ENCODE measurements around the gene UBE2E2.

The UBE2E2 gene

DNA sequence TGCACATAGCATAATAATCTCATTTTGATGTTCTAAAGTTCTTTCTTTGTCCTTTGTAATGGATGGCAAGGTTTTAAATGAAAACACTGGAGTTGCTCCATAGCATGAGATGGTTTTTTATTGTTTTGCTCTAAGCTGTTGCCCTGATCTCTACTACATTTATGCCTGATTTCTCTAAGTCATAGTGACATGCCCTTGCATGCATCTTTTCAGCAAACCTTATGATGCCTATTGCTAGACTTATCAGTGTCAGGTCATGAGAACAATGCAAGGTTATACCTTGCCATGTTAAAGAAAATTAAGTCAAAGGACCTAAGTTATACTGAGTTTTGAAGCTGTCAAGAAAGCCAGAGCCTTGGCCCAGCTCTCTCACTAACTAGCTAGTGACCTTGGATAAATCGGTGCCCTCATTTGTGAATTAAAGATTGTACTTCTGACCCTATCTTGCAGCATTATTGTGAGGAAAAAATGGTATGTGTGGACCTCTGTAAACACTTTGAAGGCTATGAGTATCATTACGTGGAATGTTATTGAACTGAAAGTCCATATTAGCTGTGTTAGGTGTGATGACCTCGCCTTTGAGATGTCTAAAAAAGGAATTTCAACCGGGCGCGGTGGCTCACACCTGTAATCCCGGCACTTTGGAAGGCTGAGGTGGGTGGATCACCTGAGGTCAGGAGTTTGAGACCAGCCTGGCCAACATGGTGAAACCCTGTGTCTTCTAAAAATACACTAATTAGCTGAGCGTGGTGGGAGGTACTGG is 346.2 kb downstream of the UBE2E2 start:
- no peak for DNase-seq

- DNase-seq: no peak
Observed at GRCh38 chr3:23550402-23550801, 347.3 kb downstream of the UBE2E2 start.

- DNase-seq: no peak
Observed at GRCh38 chr3:23552506-23552905, 349.4 kb downstream of the UBE2E2 start.

DNA sequence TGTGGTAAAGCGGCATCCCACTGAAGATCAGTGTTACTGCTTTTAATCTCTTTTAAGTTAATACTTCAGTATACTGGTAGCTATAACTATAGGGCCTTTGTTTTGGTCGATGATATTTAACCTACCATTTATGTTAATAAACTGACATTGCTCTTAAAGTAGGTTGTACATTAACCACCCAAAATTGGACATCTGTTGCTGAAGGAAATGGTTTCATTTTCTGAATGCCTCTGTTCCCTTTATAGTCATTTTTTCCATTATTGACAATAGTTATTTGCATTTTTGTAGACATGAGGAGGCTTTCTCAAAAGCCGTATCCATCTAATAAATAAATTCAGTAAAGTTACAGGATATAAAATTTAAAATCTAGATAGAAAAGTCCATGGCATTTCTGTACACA is 350.2 kb downstream of the UBE2E2 start:
- no peak for DNase-seq

DNA sequence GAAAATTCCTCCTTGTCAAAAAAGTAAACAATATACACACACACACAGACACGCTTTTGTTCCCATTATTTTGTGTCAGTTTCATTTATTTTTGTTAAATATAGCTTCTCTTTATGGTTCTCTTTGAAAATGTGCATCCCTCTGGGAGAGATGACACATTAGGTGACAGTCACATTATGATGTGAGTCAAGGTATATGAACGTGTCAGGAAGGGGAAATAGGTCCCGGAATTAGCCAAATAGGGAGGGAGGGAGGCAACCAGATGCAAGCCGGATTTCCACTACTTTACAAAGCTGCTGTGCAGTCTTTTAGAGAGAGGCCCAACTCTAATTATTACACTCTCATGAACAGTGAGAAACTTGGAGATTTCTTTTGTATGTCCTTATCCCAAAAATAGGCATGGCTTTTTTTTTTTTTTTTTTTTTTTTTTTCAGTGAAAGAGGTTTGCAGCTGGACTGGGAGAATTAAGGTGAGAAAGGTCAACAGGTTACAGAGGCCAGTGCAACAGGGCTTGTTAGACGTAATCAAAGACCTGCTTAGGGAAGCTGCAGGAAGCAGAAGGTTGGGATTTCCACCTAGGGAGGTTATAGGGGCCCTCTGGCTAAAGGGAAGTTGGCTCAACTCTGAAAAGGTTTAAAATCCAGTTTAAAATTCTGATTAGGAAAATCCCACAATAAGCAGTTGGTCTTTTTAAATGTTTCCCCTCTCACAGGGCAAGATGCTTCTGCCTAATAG is 362.1 kb downstream of the UBE2E2 start:
- no peak for DNase-seq

DNA sequence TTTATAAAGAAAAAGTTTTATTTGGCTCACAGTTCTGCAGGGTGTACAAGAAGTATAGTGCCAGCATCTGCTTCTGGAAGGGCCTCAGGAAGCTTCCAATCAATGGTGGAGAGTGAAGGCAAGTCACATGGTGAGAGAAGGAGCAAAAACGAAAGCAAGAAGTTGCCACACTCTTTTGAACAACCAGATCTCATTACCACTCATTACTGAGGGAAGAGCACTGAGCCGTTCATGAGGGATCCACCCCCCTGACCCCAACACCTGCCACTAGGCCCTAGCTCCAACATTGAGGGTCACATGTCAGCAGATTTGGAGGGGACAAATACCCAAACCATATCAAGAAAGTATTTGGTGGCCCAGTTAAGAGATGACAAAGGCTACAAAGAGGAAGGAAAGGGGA is 363.4 kb downstream of the UBE2E2 start:
- DNase-seq: no peak

GRCh38 chr3:23567917-23568316 is 364.8 kb downstream of the UBE2E2 start:
- DNase-seq: no peak

DNA sequence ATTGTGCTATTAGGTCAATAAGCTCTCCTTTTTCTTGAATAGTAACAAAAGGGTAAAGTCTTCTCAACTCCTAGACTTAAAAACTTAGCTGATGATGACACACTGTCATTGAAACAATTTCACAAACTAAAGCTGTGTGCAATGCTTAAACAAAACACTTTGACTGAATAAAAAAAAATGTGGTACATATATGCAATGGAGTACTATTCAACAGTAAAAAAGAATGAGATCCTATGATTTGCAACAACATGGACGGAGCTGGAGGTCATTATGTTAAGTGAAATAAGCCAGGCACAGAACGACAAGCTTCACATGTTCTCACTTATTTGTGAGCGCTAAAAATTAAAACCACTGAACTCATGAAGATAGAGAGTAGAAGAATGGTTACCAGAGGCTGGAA is 370.7 kb downstream of the UBE2E2 start:
- no peak for DNase-seq

DNA sequence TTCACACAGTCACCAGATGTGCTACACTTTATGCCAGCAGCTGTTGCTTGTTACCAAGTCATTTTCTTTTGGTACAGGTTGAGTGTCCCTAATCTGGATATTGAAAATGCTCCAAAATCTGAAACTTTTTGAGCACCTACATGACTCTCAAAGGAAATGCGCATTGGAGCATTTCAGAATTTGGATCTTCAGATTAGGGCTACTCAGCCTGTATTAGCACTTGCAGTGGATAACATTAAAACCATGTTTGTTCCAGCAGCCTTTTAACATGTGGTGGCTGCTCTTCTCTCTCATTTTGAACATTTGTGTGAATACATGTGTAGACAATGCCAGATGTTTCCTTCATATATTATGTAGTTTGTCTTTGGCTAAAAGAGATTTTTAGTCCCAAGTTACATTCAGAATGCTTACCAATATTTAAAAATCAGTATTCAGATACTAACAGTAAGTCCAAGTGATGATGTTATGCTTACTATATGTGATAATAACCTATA is 371.7 kb downstream of the UBE2E2 start:
- no peak for DNase-seq

GRCh38 chr3:23575697-23576096 is 372.6 kb downstream of the UBE2E2 start:
- DNase-seq: peak; percentile 15

DNA sequence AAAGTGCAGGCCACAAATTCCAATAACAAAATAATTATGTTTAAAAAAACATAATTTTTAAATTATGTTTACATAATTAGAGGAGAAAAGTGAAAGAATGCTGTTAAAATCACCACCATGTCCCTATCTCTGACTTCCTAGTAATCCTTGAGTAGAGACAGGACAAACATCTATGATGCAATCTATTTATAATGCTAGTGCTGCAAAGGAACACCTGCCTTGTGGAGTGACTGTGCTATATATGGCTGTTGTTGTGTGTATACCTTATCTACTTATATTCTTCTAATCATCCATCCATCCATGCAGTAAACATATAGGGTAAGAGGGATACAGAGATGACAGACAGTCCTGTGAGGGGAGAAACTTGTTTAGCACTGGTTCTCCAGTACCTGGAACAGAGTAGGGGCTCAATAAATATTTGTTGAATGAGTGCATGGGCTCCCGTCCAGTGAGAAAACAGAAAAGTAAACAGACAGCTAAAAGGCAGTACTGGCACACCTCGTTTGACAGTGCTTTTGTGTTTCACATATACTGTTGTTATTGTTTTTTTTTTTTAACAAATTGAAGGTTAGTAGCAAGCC is 373.3 kb downstream of the UBE2E2 start:
- DNase-seq: peak; percentile 84

GRCh38 chr3:23580096-23580713 is 377.1 kb downstream of the UBE2E2 start:
- DNase-seq: no peak

DNA sequence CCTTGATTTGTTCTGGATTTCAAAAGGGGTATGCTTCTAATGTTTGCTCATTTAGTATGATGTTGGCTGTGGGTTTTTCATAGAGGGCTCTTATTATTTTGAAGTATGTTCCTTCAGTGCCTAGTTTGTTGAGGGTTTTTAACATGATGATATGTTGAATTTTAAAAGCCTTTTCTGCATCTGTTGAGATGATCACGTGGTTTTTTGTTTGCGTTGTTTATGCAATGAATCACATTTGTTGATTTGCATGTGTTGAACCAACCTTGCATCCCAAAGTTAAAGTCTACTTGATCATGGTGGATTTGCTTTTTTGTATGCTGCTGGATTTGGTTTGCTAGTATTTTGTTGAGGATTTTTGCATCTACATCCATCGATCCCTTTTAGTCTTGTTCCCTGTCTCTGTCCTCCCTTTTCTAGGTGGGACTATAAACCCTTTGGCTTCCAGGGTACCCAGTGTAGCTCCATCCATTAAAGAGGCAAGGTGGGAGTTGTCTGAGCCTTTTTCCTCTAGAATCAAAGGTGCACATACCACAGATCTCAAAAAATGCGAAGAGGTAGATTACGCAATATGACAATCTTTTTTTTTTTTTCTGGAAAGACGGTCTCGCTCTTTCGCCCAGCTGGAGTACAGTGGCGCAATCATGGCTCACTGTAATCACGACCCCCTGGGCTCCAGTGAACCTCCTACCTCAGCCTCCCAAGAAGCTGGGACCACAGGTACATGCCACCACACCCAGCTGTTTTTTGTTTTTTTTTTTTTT is 381.0 kb downstream of the UBE2E2 start:
- DNase-seq: no peak

GRCh38 chr3:23587513-23587912 is 384.4 kb downstream of the UBE2E2 start:
- DNase-seq: no peak

DNA sequence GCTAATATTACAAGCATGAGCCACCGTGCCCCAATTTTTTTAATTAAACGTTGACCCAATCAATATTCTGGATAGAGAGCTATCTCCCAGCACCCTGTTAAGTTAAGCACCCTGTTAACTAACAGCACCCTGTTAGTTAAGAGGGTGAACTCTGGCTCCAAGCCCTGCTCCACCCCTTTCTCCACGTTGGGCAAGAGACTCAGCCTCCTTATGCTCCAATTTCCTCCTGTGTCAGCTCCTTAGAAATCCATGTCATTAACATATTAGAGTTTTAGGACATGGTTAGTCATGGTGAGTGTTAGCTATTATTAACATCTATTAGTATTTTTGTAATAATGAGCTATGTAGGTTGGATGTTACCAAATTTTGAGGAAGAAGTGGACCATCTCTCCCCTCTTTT is 385.4 kb downstream of the UBE2E2 start:
- no peak for DNase-seq

DNA sequence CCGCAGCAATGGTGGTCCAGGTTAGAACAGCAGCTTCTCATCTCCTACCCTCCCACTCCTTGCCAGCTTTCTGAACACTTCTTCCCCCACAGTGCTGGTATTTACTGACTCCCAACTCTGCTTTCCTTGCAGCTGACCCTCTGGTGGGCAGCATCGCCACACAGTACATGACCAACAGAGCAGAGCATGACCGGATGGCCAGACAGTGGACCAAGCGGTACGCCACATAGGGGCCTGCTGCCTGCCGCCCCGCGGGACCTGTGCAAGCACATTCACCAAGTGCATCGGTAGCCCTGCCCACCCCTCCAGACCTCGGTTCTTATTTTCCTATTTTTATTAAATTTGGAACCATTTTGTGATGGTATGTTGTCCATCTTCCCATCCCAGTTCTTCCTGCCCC is 386.5 kb downstream of the UBE2E2 start:
- no peak for DNase-seq

GRCh38 chr3:23590424-23591273 is 387.5 kb downstream of the UBE2E2 start:
- no peak for DNase-seq

DNA sequence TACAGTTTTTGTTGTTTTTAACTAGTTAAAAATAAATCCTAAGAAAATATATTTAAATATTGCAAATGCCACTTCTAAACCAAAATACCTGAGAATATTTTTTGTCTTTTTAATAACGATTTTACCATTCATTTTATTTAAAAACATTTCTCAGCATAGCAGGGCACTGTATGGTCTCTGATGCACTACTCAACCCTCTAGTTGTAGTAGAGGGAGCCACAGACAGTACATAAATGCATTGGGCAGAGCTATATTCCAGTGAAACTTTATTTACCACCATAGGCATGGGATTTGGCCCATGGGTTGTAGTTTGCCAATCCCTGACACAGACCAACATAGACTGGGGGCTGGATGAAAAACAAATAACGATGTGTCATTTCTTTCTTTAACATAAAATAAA is 388.2 kb downstream of the UBE2E2 start:
- no peak for DNase-seq

- no peak for DNase-seq
Observed at GRCh38 chr3:23592961-23593931, 390.1 kb downstream of the UBE2E2 start.

- DNase-seq: no peak
Observed at GRCh38 chr3:23594066-23594465, 390.9 kb downstream of the UBE2E2 start.

Measured in DMS53 (cell line).